Measurements from ENCODE around the gene MAPK8IP1. TPM values are rescaled to one million over a fixed set of nuclear protein-coding genes. Genes with fewer than 3 reads are reported as not detected.
A peak's percentile ranks its signal among the peaks of the same experiment; 100 is the strongest.

MAPK8IP1 gene
- total RNA-seq, 2 donors from 2014 or later: 0.65 to 0.93 TPM

- no peak for ATAC-seq (replicated peaks)
- no peaks in the 10 kb centered on the region for H3K4me1 Mint-ChIP-seq
- no peaks in the 10 kb centered on the region for H3K9me3 Mint-ChIP-seq
- no peak overlapping the region for H3K27ac Mint-ChIP-seq
- no peak overlapping the region for H3K4me3 Mint-ChIP-seq
- H3K27me3 Mint-ChIP-seq: no peaks in the 10 kb centered on the region
- peaks cover 80% of the 10 kb centered on the region for H3K36me3 Mint-ChIP-seq (ENCODE audit: low read depth)
Measured at GRCh38 chr11:45877221-45877620, 8.2 kb upstream of the MAPK8IP1 start.

GRCh38 chr11:45877845-45878244 is 7.6 kb upstream of the MAPK8IP1 start:
- H3K4me1 Mint-ChIP-seq: no peaks in the 10 kb centered on the region
- H3K4me3 Mint-ChIP-seq: no peak overlapping the region
- no peaks in the 10 kb centered on the region for H3K27me3 Mint-ChIP-seq
- ATAC-seq (replicated peaks): no peak
- H3K36me3 Mint-ChIP-seq (ENCODE audit: low read depth): peaks cover 73% of the 10 kb centered on the region
- H3K9me3 Mint-ChIP-seq: no peaks in the 10 kb centered on the region
- no peak overlapping the region for H3K27ac Mint-ChIP-seq

- no peaks in the 10 kb centered on the region for H3K4me1 Mint-ChIP-seq
- no peaks in the 10 kb centered on the region for H3K9me3 Mint-ChIP-seq
- H3K27ac Mint-ChIP-seq: peak overlapping the region; percentile 26
- H3K36me3 Mint-ChIP-seq (ENCODE audit: low read depth): peaks cover 57% of the 10 kb centered on the region
- H3K4me3 Mint-ChIP-seq: no peak overlapping the region
- no peak for ATAC-seq (replicated peaks)
- H3K27me3 Mint-ChIP-seq: no peaks in the 10 kb centered on the region
Measured at GRCh38 chr11:45879803-45880686, 5.4 kb upstream of the MAPK8IP1 start.

GRCh38 chr11:45880772-45881570 is 4.5 kb upstream of the MAPK8IP1 start:
- ATAC-seq (replicated peaks): no peak
- H3K4me3 Mint-ChIP-seq: no peak overlapping the region
- peaks cover 49% of the 10 kb centered on the region for H3K36me3 Mint-ChIP-seq (ENCODE audit: low read depth)
- H3K9me3 Mint-ChIP-seq: no peaks in the 10 kb centered on the region
- no peak overlapping the region for H3K27ac Mint-ChIP-seq
- H3K4me1 Mint-ChIP-seq: no peaks in the 10 kb centered on the region
- H3K27me3 Mint-ChIP-seq: no peaks in the 10 kb centered on the region

- Mint-ChIP-seq H3K4me1 (no peaks in the 10 kb centered on the region), H3K9me3 (no peaks in the 10 kb centered on the region), H3K36me3 (ENCODE audit: low read depth) (peaks cover 41% of the 10 kb centered on the region), H3K27ac (no peak overlapping the region), H3K4me3 (no peak overlapping the region), H3K27me3 (no peaks in the 10 kb centered on the region)
- ATAC-seq (replicated peaks): no peak
Measured at GRCh38 chr11:45881708-45882368, 3.6 kb upstream of the MAPK8IP1 start.

GRCh38 chr11:45884596-45885185 is 760 bp upstream of the MAPK8IP1 start:
- H3K4me3 Mint-ChIP-seq: peak overlapping the region; percentile 58
- no peak overlapping the region for H3K27ac Mint-ChIP-seq
- ATAC-seq (replicated peaks): no peak
- H3K9me3 Mint-ChIP-seq: no peaks in the 10 kb centered on the region
- H3K4me1 Mint-ChIP-seq: no peaks in the 10 kb centered on the region
- peaks cover 15% of the 10 kb centered on the region for H3K36me3 Mint-ChIP-seq (ENCODE audit: low read depth)
- H3K27me3 Mint-ChIP-seq: no peaks in the 10 kb centered on the region

GRCh38 chr11:45885921-45886721 is 670 bp downstream of the MAPK8IP1 start:
- H3K9me3 Mint-ChIP-seq: no peaks in the 10 kb centered on the region
- ATAC-seq (replicated peaks): no peak
- H3K4me1 Mint-ChIP-seq: no peaks in the 10 kb centered on the region
- H3K27me3 Mint-ChIP-seq: peaks cover 4% of the 10 kb centered on the region
- H3K4me3 Mint-ChIP-seq: peak overlapping the region; percentile 9
- H3K27ac Mint-ChIP-seq: no peak overlapping the region
- H3K36me3 Mint-ChIP-seq (ENCODE audit: low read depth): peaks cover under 1% of the 10 kb centered on the region

- Mint-ChIP-seq H3K4me1 (no peaks in the 10 kb centered on the region), H3K27me3 (peaks cover 4% of the 10 kb centered on the region), H3K4me3 (peak overlapping the region; percentile 9)
Measured at GRCh38 chr11:45886816-45887520, 1.5 kb downstream of the MAPK8IP1 start.

GRCh38 chr11:45887587-45887986 is 2.1 kb downstream of the MAPK8IP1 start:
- H3K4me3 Mint-ChIP-seq: no peak overlapping the region
- no peaks in the 10 kb centered on the region for H3K36me3 Mint-ChIP-seq (ENCODE audit: low read depth)
- ATAC-seq (replicated peaks): no peak
- no peaks in the 10 kb centered on the region for H3K9me3 Mint-ChIP-seq
- H3K27me3 Mint-ChIP-seq: peaks cover 4% of the 10 kb centered on the region
- H3K4me1 Mint-ChIP-seq: no peaks in the 10 kb centered on the region
- H3K27ac Mint-ChIP-seq: no peak overlapping the region

More at GRCh38 chr11:45886816-45887520, 1.5 kb downstream of the MAPK8IP1 start:
- Mint-ChIP-seq H3K9me3 (no peaks in the 10 kb centered on the region), H3K27ac (no peak overlapping the region), H3K36me3 (ENCODE audit: low read depth) (no peaks in the 10 kb centered on the region)
- ATAC-seq (replicated peaks): no peak

GRCh38 chr11:45889555-45889954 is 4.1 kb downstream of the MAPK8IP1 start:
- H3K4me3 Mint-ChIP-seq: no peak overlapping the region
- H3K27me3 Mint-ChIP-seq: peaks cover 8% of the 10 kb centered on the region
- no peaks in the 10 kb centered on the region for H3K36me3 Mint-ChIP-seq (ENCODE audit: low read depth)
- H3K27ac Mint-ChIP-seq: no peak overlapping the region
- H3K9me3 Mint-ChIP-seq: no peaks in the 10 kb centered on the region
- no peak for ATAC-seq (replicated peaks)
- H3K4me1 Mint-ChIP-seq: no peaks in the 10 kb centered on the region

- no peaks in the 10 kb centered on the region for H3K36me3 Mint-ChIP-seq (ENCODE audit: low read depth)
- no peaks in the 10 kb centered on the region for H3K9me3 Mint-ChIP-seq
- ATAC-seq (replicated peaks): no peak
- peaks cover 12% of the 10 kb centered on the region for H3K27me3 Mint-ChIP-seq
- no peak overlapping the region for H3K27ac Mint-ChIP-seq
- no peak overlapping the region for H3K4me3 Mint-ChIP-seq
- no peaks in the 10 kb centered on the region for H3K4me1 Mint-ChIP-seq
Measured at GRCh38 chr11:45889966-45890365, 4.5 kb downstream of the MAPK8IP1 start.

GRCh38 chr11:45890886-45891550 is 5.6 kb downstream of the MAPK8IP1 start:
- no peak overlapping the region for H3K27ac Mint-ChIP-seq
- ATAC-seq (replicated peaks): no peak
- H3K36me3 Mint-ChIP-seq (ENCODE audit: low read depth): no peaks in the 10 kb centered on the region
- no peak overlapping the region for H3K4me3 Mint-ChIP-seq
- H3K4me1 Mint-ChIP-seq: no peaks in the 10 kb centered on the region
- H3K27me3 Mint-ChIP-seq: peaks cover 15% of the 10 kb centered on the region
- no peaks in the 10 kb centered on the region for H3K9me3 Mint-ChIP-seq

GRCh38 chr11:45892856-45893255 is 7.4 kb downstream of the MAPK8IP1 start:
- no peaks in the 10 kb centered on the region for H3K9me3 Mint-ChIP-seq
- ATAC-seq (replicated peaks): no peak
- H3K36me3 Mint-ChIP-seq (ENCODE audit: low read depth): no peaks in the 10 kb centered on the region
- no peaks in the 10 kb centered on the region for H3K4me1 Mint-ChIP-seq
- H3K27me3 Mint-ChIP-seq: peaks cover 16% of the 10 kb centered on the region
- no peak overlapping the region for H3K27ac Mint-ChIP-seq
- H3K4me3 Mint-ChIP-seq: no peak overlapping the region

Data from activated T-helper 17 cell treated with anti-CD3 and anti-CD28 coated beads, Interleukin-2, amount 50 U/mL, for 72 hours (primary cell).